A549 (cell line): Measurements from ENCODE around the gene TSPYL1. TPM values are rescaled to one million over a fixed set of nuclear protein-coding genes. Genes with fewer than 3 reads are reported as not detected.

Experiments used
- ATAC-seq, 2 experiments: fragments of 200-7000 bp in 1 of 2; fragments of >200 bp in 1 of 2; cut with Nextera tagmentation in 1 of 2; cut with Tn5 transposase in 1 of 2; 3 replicates each; pipeline versions ENCODE4 v1.8.0 to v1.9.1; 2018 to 2020; ENCODE audit warnings: mild to moderate bottlenecking in 1 of 2, moderate library complexity in 1 of 2
- CTCF ChIA-PET: fragments of 300-600 bp; sonication (Branson Sonifier 250); formaldehyde crosslinking; extraction: SDS; loops from one replicate; lab custom pipeline; 2021; ENCODE audit warnings: antibody characterized with exemption, inconsistent platforms; lab: Yijun Ruan, JAX
- POLR2A ChIA-PET: fragments of 350-600 bp; formaldehyde crosslinking; extraction: SDS; loops from one replicate; lab custom pipeline; 2021; ENCODE audit warnings: antibody characterized with exemption, inconsistent platforms; lab: Yijun Ruan, JAX
- DNase-seq, 2 experiments: peaks; one replicate each; pipeline versions ENCODE4 v3.0.0 to v3.0.0-alpha.2; 2011 to 2016; ENCODE audit warnings: low read depth in 1 of 2, low spot score in 1 of 2
- FAIRE-seq: peaks from 2 replicates; lab custom pipeline; 2011; peaks lifted over from hg19 to GRCh38; lab: Jason Lieb, UNC
- H3K27ac ChIP-seq, 2 experiments: fragments of >200 bp; sonication (Bioruptor Twin); formaldehyde crosslinking; 3 replicates each; pipeline ENCODE4 v1.5.1; 2016 to 2017
- H3K4me1 ChIP-seq: fragments of >200 bp; sonication (Bioruptor Twin); formaldehyde crosslinking; 3 replicates; pipeline ENCODE4 v1.6.1; 2016
- H3K4me2 ChIP-seq: fragments of >200 bp; sonication (Bioruptor Twin); formaldehyde crosslinking; 3 replicates; pipeline ENCODE4 v1.6.1; 2016
- H3K4me3 ChIP-seq: fragments of >200 bp; sonication (Bioruptor Twin); formaldehyde crosslinking; 3 replicates; pipeline ENCODE4 v1.5.1; 2016
- H3K9me3 ChIP-seq: fragments of >200 bp; sonication (Bioruptor Twin); formaldehyde crosslinking; 3 replicates; pipeline ENCODE4 v1.6.1; 2016
- CBX2 ChIP-seq: fragments of 200-600 bp; sonication (generic); IDR thresholded peaks from 2 replicates; pipeline ENCODE4 v1.6.1; 2016; ENCODE audit warnings: low read depth, mild to moderate bottlenecking, borderline replicate concordance
- CBX8 ChIP-seq: fragments of 200-600 bp; sonication (generic); IDR thresholded peaks from 2 replicates; pipeline ENCODE4 v1.6.1; 2016
- CHD2 ChIP-seq: fragments of 150-350 bp; IDR thresholded peaks from 2 replicates; pipeline ENCODE4 v1.6.1; 2014; ENCODE audit warnings: low read length; ENCODE audit not compliant: partially characterized antibody
- CHD4 ChIP-seq: fragments of 200-600 bp; sonication (generic); IDR thresholded peaks from 2 replicates; pipeline ENCODE4 v1.6.1; 2016; ENCODE audit warnings: antibody characterized with exemption, mild to moderate bottlenecking, borderline replicate concordance
- EHF ChIP-seq: fragments of 250-450 bp; sonication (Bioruptor Pico); IDR thresholded peaks from 2 replicates; pipeline ENCODE4 v1.5.0; 2020; ENCODE audit warnings: mild to moderate bottlenecking
- EP300 ChIP-seq, 2 experiments: fragments of >200 bp; sonication (Bioruptor Twin); formaldehyde crosslinking; IDR thresholded peaks; 2 replicates in 1 of 2; 3 replicates in 1 of 2; pipeline ENCODE4 v1.6.1; 2016 to 2017
- ESRRA ChIP-seq: fragments of 150-350 bp; IDR thresholded peaks from 2 replicates; pipeline ENCODE4 v1.6.1; 2014; ENCODE audit warnings: mild to moderate bottlenecking, low read length, borderline replicate concordance
- GATA3 ChIP-seq: IDR thresholded peaks from 2 replicates; pipeline ENCODE4 v1.6.1; 2012; ENCODE audit warnings: borderline replicate concordance
- HEYL ChIP-seq: fragments of 250-450 bp; sonication (Bioruptor Pico); IDR thresholded peaks from 2 replicates; pipeline ENCODE4 v1.8.0; 2021; ENCODE audit warnings: mild to moderate bottlenecking, moderate library complexity
- HOXB13 ChIP-seq: fragments of 250-450 bp; sonication (Bioruptor Pico); IDR thresholded peaks from 2 replicates; pipeline ENCODE4 v1.5.0; 2020; ENCODE audit warnings: low read depth, mild to moderate bottlenecking, moderate library complexity
- JUNB ChIP-seq: fragments of >200 bp; sonication (Bioruptor Twin); formaldehyde crosslinking; IDR thresholded peaks from 2 replicates; pipeline ENCODE4 v1.6.1; 2016
- RARB ChIP-seq: fragments of 250-450 bp; sonication (Bioruptor Pico); IDR thresholded peaks from 2 replicates; pipeline ENCODE4 v1.8.0; 2021; ENCODE audit warnings: mild to moderate bottlenecking, moderate library complexity
- RFX5 ChIP-seq: fragments of 450-650 bp; IDR thresholded peaks from 2 replicates; pipeline ENCODE4 v1.7.1; 2014; ENCODE audit warnings: antibody characterized with exemption, mild to moderate bottlenecking, moderate library complexity
- SREBF2 ChIP-seq: fragments of 450-650 bp; IDR thresholded peaks from 2 replicates; pipeline ENCODE4 v1.6.1; 2014; ENCODE audit warnings: mild to moderate bottlenecking, moderate library complexity
- TFCP2L1 ChIP-seq: fragments of 250-450 bp; sonication (Bioruptor Pico); IDR thresholded peaks from 2 replicates; pipeline ENCODE4 v1.5.0; 2021; ENCODE audit warnings: mild to moderate bottlenecking
- ZC3H11A ChIP-seq: fragments of 450-650 bp; IDR thresholded peaks from 2 replicates; pipeline ENCODE4 v1.6.1; 2014; ENCODE audit warnings: antibody characterized with exemption, mild to moderate bottlenecking
- ZNF302 ChIP-seq: fragments of 250-450 bp; sonication (Bioruptor Pico); IDR thresholded peaks from 2 replicates; pipeline ENCODE4 v1.9.0; 2021; ENCODE audit warnings: inconsistent platforms, mild to moderate bottlenecking, moderate library complexity
- ZSCAN20 ChIP-seq: fragments of 250-450 bp; sonication (Bioruptor Pico); IDR thresholded peaks from 2 replicates; pipeline ENCODE4 v1.8.0; 2022; ENCODE audit warnings: mild to moderate bottlenecking, moderate library complexity
- WGBS: methylation state at CpG from one replicate; pipeline ENCODE4 v1.1.6; 2017; ENCODE audit errors: missing lambda C conversion rate; 5-methylcytosine and 5-hydroxymethylcytosine counted together
- polyA plus RNA-seq, 4 experiments: library from polyadenylated mRNA; depleted of rRNA in 3 of 4; stranded (reverse); fragments of >200 nt; fragmentation: RNase III in 1 of 4; extraction: RNeasy Plus Mini Kit Qiagen cat#74134 plus additional on column Dnase treatment in 1 of 4; gene quantifications; 2 replicates in 3 of 4; 3 replicates in 1 of 4; pipeline ENCODE4 v1.2.3, GENCODE V29; 2011 to 2017
- TF ChIP-seq, protein P1 (sequence below): fragments of >200 bp; sonication (Bioruptor Twin); formaldehyde crosslinking; IDR thresholded peaks from 3 replicates; pipeline ENCODE4 v1.5.1; 2016
- TF ChIP-seq, protein P2 (sequence below): fragments of >200 bp; sonication (Bioruptor Twin); formaldehyde crosslinking; IDR thresholded peaks from 3 replicates; pipeline ENCODE4 v1.6.1; 2016
- TF ChIP-seq, protein P3 (sequence below): fragments of 200-600 bp; sonication (generic); IDR thresholded peaks from 2 replicates; pipeline ENCODE4 v1.6.1; 2016; ENCODE audit warnings: antibody characterized with exemption, mild to moderate bottlenecking, moderate library complexity

Gene TSPYL1
- polyA plus RNA-seq, 2 of the 4 experiments (the other 2 are of a cell fraction), result 31.8 to 32.5 TPM

DNA sequence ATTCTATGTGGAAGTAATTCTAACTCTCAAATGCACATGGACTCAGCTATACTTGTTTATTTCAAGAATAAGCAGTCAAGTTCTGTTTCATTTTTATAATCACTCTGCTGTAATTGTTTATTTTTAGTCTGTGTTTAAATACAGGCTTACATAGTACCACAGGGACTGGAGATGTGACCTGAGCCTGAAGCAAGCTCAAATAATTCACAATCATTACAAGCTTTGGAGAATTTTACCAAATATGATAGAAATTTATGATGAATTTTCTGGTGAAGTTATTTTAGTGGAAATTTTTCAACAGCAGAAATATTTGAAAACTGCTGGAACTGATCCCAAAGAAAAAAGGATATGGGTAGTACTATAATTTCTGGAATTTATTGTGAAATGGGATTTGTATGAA, 49.4 kb upstream of the TSPYL1 start (continued):
- TF ChIP-seq ZC3H11A (no peak), EHF (no peak), SREBF2 (no peak), CHD4 (no peak), ZNF302 (CRISPR knock-in tag) (no peak), ZSCAN20 (CRISPR knock-in tag) (no peak)
- TF ChIP-seq, protein P1, sequence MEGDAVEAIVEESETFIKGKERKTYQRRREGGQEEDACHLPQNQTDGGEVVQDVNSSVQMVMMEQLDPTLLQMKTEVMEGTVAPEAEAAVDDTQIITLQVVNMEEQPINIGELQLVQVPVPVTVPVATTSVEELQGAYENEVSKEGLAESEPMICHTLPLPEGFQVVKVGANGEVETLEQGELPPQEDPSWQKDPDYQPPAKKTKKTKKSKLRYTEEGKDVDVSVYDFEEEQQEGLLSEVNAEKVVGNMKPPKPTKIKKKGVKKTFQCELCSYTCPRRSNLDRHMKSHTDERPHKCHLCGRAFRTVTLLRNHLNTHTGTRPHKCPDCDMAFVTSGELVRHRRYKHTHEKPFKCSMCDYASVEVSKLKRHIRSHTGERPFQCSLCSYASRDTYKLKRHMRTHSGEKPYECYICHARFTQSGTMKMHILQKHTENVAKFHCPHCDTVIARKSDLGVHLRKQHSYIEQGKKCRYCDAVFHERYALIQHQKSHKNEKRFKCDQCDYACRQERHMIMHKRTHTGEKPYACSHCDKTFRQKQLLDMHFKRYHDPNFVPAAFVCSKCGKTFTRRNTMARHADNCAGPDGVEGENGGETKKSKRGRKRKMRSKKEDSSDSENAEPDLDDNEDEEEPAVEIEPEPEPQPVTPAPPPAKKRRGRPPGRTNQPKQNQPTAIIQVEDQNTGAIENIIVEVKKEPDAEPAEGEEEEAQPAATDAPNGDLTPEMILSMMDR, result no peak

DNA sequence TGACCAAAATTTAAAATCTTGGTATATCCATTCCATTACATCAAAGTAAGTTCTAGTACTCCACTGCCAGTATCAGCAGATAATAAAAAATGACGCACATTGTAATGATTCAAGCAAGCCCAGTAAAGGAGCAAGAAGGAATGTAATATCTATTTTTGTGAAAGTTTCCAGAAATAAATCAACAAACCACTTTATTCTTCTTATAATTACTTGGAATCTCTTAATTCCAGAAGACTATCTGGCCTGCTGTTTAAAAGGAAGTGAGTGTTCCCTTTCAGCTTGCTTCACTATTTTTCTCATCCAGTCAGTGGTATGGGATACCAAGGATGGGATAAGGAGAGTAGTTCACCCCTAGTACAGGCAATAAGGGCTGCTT, 48.8 kb upstream of the TSPYL1 start:
- H3K4me2 ChIP-seq, result no peak overlapping the region
- 95% methylated on average over 1 of the region's 1 CpG for WGBS
- no peak overlapping the region for H3K4me3 ChIP-seq
- DNase-seq (no peak), FAIRE-seq (no peak), ATAC-seq (no peak)
- no peak overlapping the region for H3K27ac ChIP-seq
- H3K4me1 ChIP-seq, result no peaks in the 10 kb centered on the region
- H3K9me3 ChIP-seq, result no peaks in the 10 kb centered on the region
- POLR2A ChIA-PET, result no interaction called here
- TF ChIP-seq ESRRA (no peak), RARB (CRISPR knock-in tag) (no peak)
- CTCF ChIA-PET, result no interaction called here

DNA sequence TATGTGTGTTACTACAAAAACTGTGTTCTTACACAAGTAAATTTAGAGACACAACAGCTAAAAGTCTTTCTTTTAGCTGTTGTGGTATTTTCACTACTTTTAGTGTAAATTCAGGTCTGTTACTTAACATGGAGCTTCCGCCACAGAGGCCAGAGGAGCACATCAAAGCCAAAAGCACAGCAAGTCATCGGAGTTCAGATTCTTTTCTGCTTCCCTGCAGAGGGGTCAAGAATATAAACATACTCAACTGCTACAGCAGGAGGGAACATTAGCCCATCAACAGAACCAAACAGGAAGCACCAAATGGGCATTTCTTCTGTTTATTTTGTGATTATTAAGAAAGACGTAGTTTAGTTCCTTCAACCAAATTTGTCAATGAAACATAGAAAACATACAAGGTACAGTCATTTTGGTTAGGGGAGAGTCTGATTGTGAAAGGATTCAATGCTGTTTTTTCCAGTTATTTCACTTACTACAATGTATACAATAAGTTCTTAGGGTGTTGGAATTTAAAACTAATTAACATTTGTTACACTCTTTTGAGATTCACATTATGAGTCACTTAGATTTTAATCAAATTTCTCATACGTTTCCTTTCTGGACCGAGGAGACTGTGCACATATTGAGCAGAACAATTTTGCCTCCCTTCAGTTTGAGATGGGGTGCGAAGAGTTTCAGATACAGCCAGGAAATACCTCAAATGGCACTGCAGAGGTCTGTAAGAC, 48.2 kb upstream of the TSPYL1 start:
- FAIRE-seq (no peak), DNase-seq (no peak)
- H3K4me2 ChIP-seq, result no peak overlapping the region
- no peak overlapping the region for H3K27ac ChIP-seq
- H3K4me3 ChIP-seq, result no peak overlapping the region
- TF ChIP-seq HOXB13 (CRISPR knock-in tag) (no peak), HEYL (CRISPR knock-in tag) (no peak), EP300 (IDR thresholded peaks at IDR 0.05) (no peak)
- TF ChIP-seq, all 56 proteins: peak for 0
- ChIA-PET CTCF (no interaction called here), POLR2A (no interaction called here)
- 80% methylated on average over 6 of the region's 6 CpGs for WGBS
- ATAC-seq, result no peak
- Histone ChIP-seq H3K4me1 (no peaks in the 10 kb centered on the region), H3K9me3 (no peaks in the 10 kb centered on the region)

DNA sequence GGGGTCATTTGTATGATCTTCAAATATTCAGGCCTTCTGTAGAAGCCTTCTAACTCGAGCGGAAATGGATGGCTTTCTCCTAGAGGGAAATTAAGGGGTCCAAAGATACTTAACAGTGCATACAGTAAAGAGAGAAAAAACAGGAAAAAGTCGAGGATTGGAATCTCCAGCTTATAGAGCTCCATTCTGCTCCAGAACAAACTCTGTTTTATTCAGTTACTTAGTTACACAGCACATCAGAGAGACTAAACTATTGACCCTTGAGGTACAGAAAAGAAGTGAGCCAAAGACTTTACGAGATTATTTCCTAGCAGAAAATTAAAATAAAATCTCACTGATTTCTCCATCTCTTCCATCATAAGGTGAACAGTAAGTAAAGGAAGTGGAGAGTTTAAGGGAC, 47.3 kb upstream of the TSPYL1 start:
- ATAC-seq, result no peak

More for the DNA sequence above, 47.3 kb upstream of the TSPYL1 start:
- FAIRE-seq, result no peak
- CTCF ChIA-PET, result no interaction called here
- H3K27ac ChIP-seq, result no peak overlapping the region
- H3K9me3 ChIP-seq, result no peaks in the 10 kb centered on the region
- H3K4me3 ChIP-seq, result no peak overlapping the region
- DNase-seq, result no peak
- no peaks in the 10 kb centered on the region for H3K4me1 ChIP-seq
- 46% methylated on average over 4 of the region's 4 CpGs for WGBS
- POLR2A ChIA-PET, result no interaction called here
- no peak overlapping the region for H3K4me2 ChIP-seq
- no peak for TF ChIP-seq JUNB
- no peak for TF ChIP-seq ZC3H11A
- TF ChIP-seq, protein P2, sequence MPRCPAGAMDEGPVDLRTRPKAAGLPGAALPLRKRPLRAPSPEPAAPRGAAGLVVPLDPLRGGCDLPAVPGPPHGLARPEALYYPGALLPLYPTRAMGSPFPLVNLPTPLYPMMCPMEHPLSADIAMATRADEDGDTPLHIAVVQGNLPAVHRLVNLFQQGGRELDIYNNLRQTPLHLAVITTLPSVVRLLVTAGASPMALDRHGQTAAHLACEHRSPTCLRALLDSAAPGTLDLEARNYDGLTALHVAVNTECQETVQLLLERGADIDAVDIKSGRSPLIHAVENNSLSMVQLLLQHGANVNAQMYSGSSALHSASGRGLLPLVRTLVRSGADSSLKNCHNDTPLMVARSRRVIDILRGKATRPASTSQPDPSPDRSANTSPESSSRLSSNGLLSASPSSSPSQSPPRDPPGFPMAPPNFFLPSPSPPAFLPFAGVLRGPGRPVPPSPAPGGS, result no peak
- no peak for TF ChIP-seq ESRRA
- no peak for TF ChIP-seq CBX8
- TF ChIP-seq, protein P3, sequence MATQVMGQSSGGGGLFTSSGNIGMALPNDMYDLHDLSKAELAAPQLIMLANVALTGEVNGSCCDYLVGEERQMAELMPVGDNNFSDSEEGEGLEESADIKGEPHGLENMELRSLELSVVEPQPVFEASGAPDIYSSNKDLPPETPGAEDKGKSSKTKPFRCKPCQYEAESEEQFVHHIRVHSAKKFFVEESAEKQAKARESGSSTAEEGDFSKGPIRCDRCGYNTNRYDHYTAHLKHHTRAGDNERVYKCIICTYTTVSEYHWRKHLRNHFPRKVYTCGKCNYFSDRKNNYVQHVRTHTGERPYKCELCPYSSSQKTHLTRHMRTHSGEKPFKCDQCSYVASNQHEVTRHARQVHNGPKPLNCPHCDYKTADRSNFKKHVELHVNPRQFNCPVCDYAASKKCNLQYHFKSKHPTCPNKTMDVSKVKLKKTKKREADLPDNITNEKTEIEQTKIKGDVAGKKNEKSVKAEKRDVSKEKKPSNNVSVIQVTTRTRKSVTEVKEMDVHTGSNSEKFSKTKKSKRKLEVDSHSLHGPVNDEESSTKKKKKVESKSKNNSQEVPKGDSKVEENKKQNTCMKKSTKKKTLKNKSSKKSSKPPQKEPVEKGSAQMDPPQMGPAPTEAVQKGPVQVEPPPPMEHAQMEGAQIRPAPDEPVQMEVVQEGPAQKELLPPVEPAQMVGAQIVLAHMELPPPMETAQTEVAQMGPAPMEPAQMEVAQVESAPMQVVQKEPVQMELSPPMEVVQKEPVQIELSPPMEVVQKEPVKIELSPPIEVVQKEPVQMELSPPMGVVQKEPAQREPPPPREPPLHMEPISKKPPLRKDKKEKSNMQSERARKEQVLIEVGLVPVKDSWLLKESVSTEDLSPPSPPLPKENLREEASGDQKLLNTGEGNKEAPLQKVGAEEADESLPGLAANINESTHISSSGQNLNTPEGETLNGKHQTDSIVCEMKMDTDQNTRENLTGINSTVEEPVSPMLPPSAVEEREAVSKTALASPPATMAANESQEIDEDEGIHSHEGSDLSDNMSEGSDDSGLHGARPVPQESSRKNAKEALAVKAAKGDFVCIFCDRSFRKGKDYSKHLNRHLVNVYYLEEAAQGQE, result no peak
- TF ChIP-seq TFCP2L1, result no peak
- TF ChIP-seq RFX5, result no peak
- no peak for TF ChIP-seq GATA3
- no peak for TF ChIP-seq CHD2
- TF ChIP-seq CBX2, result no peak
- no peak for TF ChIP-seq ZNF302 (CRISPR knock-in tag)
- TF ChIP-seq, all 56 proteins: peak for 0
